ENCODE data around the gene TEKTIP1. TPM values are rescaled to one million over a fixed set of nuclear protein-coding genes. Genes with fewer than 3 reads are reported as not detected.

TEKTIP1 gene
- total and polyA plus RNA-seq, 9 of the 15 experiments (the other 6 are each of a cell fraction or from before 2014, with no cell fraction given) = 0.66 TPM; not detected in 8

- CTCF ChIA-PET (ENCODE audit: low intra/inter-chr PET ratio) = no interaction called here
- FAIRE-seq = no peak
- Histone ChIP-seq H3K9me1 (ENCODE audit: control insufficient read depth, insufficient read depth, low read length) (no peaks in the 10 kb centered on the region), H3K27me3 (ENCODE audit: control insufficient read depth in 2 of 2, insufficient read depth in 2 of 2, low read length in 2 of 2) (no peaks in the 10 kb centered on the region), H3K4me1 (replicated peaks in 1 of 2; ENCODE audit: control insufficient read depth in 2 of 2, insufficient read depth in 2 of 2, low read length in 2 of 2) (peaks cover 0 to 67% of the 10 kb centered on the region in 2 experiments; a peak in 3 of 5 replicates), H3K9me3 (replicated peaks; ENCODE audit: control insufficient read depth, insufficient read depth, low read depth, low read length) (no peaks in the 10 kb centered on the region), H3K4me3 (no peak overlapping the region), H3K9ac (ENCODE audit: insufficient read depth in 1 of 2, low read depth in 2 of 2, low read length in 2 of 2) (no peak overlapping the region), H2AFZ (ENCODE audit: low read depth, low read length) (no peak overlapping the region), H3K27ac (ENCODE audit: extremely low read depth, low read depth, low read length) (no peak overlapping the region), H3K4me2 (ENCODE audit: insufficient read depth, low read length) (no peak overlapping the region), H3K36me3 (ENCODE audit: control insufficient read depth, insufficient read depth, low read length) (peaks cover 70% of the 10 kb centered on the region; the same call in 2 of the 3 replicates), H3K79me2 (ENCODE audit: control insufficient read depth, insufficient read depth, low read length) (peaks cover 8% of the 10 kb centered on the region), H4K20me1 (replicated peaks; ENCODE audit: control insufficient read depth, insufficient read depth, low read length) (peaks cover 5% of the 10 kb centered on the region; the same call in 1 of the 2 replicates)
- intact Hi-C loops (cut with micrococcal nuclease) (loop anchor here (10.0 kb wide), 1 partner anchor 56 kb away; the partner anchor contains the start of gene TBXA2R), in situ Hi-C loops (cut with MboI) (no loop called here)
- no peak for DNase-seq (ENCODE audit: extremely low read depth in 1 of 4, low spot score in 3 of 4)
- POLR2A ChIA-PET = interaction anchor here (0.6 to 2.4 kb wide), 3 partner anchors 8 to 122 kb away, joined by 3 to 9 read pairs (median 3); partner anchors contain the start of gene MFSD12
- no peak for TF ChIP-seq MLLT1 (IDR thresholded peaks at IDR 0.05)
- peak; percentile 19; the same call in 1 of the 2 replicates for TF ChIP-seq ZBTB33 (CRISPR knock-in tag; IDR thresholded peaks at IDR 0.05)
- no peak for TF ChIP-seq DNMT1 (IDR thresholded peaks at IDR 0.05)
- no peak for ATAC-seq
- no TSS peak for BruUV-seq (replicated peaks)
- 89% methylated on average over 14 of the region's 14 CpGs for WGBS (ENCODE audit: insufficient coverage, low coverage, missing lambda C conversion rate)
Observed at GRCh38 chr19:3548606-3549005, 9.6 kb downstream of the TEKTIP1 start.

All from K562 (cell line).